Pericardium fibroblast (primary cell): ENCODE results near the gene DNAJC6. TPM values are rescaled to one million over a fixed set of nuclear protein-coding genes. Genes with fewer than 3 reads are reported as not detected.

Source experiments
- total RNA-seq: library from RNA; depleted of rRNA; stranded (reverse); fragments of >200 nt; gene quantifications from 2 replicates; pipeline ENCODE4 v1.2.3, GENCODE V29; 2015

Gene DNAJC6
- 0.26 and 1.6 TPM in 2 replicates for total RNA-seq

DNA sequence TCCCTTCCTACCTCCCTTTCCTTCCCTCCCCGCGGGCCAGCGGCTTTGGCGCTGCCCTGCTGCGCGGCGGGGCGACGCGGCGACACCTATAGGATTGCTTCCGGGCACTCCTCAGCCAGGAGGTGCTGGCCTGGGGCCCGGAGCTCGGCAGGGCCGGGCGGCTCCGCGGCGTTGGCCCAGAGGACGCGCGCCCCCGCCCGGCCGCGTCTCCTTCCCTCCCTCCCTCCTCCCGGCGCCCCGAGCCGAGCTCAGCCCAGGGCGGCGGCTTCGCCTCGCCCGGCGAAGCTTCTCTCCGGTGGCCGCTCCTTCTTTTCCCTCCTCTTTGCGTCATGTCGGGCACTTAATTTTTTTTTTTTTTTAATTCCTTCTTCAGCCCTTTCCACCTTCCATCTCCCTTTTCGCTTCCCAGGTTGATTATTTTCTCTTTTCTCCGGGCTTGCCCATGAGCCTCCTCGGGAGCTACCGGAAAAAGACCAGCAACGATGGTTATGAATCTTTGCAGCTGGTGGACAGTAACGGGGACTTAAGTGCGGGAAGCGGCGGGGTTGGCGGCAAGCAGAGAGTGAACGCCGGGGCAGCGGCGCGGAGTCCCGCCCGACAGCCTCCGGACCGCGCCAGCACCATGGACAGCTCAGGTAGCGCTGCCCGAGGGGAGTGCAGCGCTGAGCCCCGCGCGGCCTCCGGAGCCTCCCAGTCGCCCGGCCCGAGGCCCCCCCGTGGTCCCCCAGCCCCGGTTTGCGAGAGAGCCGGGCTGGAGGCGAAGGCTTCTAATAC, at the start of gene DNAJC6:
TSS of gene DNAJC6 (plus strand) at position 240 of the 774 bp plus-strand sequence. CDS start at position 443, 203 bp downstream.

DNA sequence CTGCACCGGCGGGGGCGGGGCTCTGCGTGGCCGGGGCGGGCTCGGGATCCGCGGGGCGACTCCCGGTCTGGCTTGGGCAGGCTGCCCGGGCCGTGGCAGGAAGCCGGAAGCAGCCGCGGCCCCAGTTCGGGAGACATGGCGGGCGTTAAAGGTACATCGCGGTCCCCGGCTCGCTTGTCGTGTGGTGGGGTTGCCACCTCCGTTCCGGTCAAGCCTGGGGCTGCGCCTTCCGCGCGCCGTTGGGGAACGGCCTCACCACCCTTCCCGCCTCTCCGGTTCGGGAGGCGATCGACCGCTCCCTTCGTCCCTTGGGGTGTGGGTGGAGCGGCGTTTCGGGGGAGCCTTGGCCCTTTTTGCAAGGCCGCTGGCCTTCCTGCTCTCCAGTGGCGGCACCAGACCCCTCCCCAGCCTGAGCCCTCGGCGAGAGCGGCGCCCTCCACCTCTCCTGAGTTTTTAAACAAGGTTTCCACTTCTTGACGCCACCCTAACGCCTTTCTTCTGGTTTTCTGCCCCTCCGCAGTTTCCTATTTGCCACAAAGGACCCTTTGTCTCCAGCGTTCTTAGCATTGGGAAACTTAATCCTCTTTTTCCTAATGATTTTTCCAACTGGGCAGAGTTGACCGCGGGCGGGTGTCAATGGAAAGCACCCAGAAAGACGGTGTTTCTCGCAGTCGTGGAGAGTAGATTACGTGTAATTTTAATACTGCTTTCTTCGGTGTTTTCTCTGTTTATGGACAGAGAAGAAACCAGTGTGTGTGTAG, 111.4 kb downstream of the DNAJC6 start, which contains the start of the genes LEPR and LEPROT:
TSS of gene LEPR (plus strand) at position 79 of the 761 bp plus-strand sequence. CDS start 144,898 bp downstream, outside the sequence.
TSS of gene LEPROT (plus strand) at position 79 of the 761 bp plus-strand sequence. CDS start at position 136, 57 bp downstream.

Other genes starting within 250 kb of the DNAJC6 start
- gene AK4, start 161.3 kb upstream of the DNAJC6 start, total RNA-seq: 16.2 and 32.0 TPM in 2 replicates
- 6.0 and 25.3 TPM in 2 replicates for gene LEPR, start 111.1 kb downstream of the DNAJC6 start, total RNA-seq
- gene LEPROT, start 111.1 kb downstream of the DNAJC6 start, total RNA-seq: 43.7 and 67.6 TPM in 2 replicates